ENCODE results near the gene FAM13A.

Gene FAM13A

GRCh38 chr4:88938138-88938537 lies 118.8 kb downstream of the FAM13A start:
- no peaks in the 10 kb centered on the region for H3K27me3 ChIP-seq (ENCODE audit: low read length)
- H3K9ac ChIP-seq (ENCODE audit: low read length), result no peak overlapping the region
- no peak overlapping the region for H2AFZ ChIP-seq (ENCODE audit: low read depth, low read length, severe bottlenecking)
- H3K4me3 ChIP-seq (ENCODE audit: insufficient read depth, low read length, poor library complexity, severe bottlenecking), result no peak overlapping the region
- no peaks in the 10 kb centered on the region for H3K79me2 ChIP-seq (ENCODE audit: insufficient read depth, low read length)
- no peak overlapping the region for H3K27ac ChIP-seq (ENCODE audit: low read depth, low read length)
- H3K4me2 ChIP-seq (ENCODE audit: low read depth, low read length, poor library complexity, severe bottlenecking), result no peak overlapping the region
- TF ChIP-seq EZH2phosphoT487 (conservative IDR thresholded peaks at IDR 0.05; ENCODE audit: low read length) (no peak), CTCF (IDR thresholded peaks at IDR 0.05; ENCODE audit: insufficient read depth, low read length, poor library complexity, severe bottlenecking) (no peak)
- H4K20me1 ChIP-seq (ENCODE audit: low read depth, low read length), result no peaks in the 10 kb centered on the region
- H3K36me3 ChIP-seq (ENCODE audit: low read length), result no peaks in the 10 kb centered on the region
- H3F3A ChIP-seq (ENCODE audit: insufficient read depth), result no peaks in the 10 kb centered on the region
- H3K9me2 ChIP-seq (replicated peaks; ENCODE audit: insufficient read depth, low read length), result no peaks in the 10 kb centered on the region
- H3K9me3 ChIP-seq (ENCODE audit: insufficient read depth, low read length), result no peaks in the 10 kb centered on the region

- Histone ChIP-seq H3K27me3 (ENCODE audit: low read length) (no peaks in the 10 kb centered on the region), H3K36me3 (ENCODE audit: low read length) (no peaks in the 10 kb centered on the region), H3F3A (ENCODE audit: insufficient read depth) (no peaks in the 10 kb centered on the region), H3K9me3 (ENCODE audit: insufficient read depth, low read length) (no peaks in the 10 kb centered on the region), H4K20me1 (ENCODE audit: low read depth, low read length) (no peaks in the 10 kb centered on the region), H3K79me2 (ENCODE audit: insufficient read depth, low read length) (no peaks in the 10 kb centered on the region), H2AFZ (ENCODE audit: low read depth, low read length, severe bottlenecking) (no peak overlapping the region), H3K4me3 (ENCODE audit: insufficient read depth, low read length, poor library complexity, severe bottlenecking) (no peak overlapping the region), H3K4me2 (ENCODE audit: low read depth, low read length, poor library complexity, severe bottlenecking) (no peak overlapping the region), H3K9me2 (replicated peaks; ENCODE audit: insufficient read depth, low read length) (no peaks in the 10 kb centered on the region), H3K27ac (ENCODE audit: low read depth, low read length) (no peak overlapping the region), H3K9ac (ENCODE audit: low read length) (no peak overlapping the region)
- TF ChIP-seq EZH2phosphoT487 (conservative IDR thresholded peaks at IDR 0.05; ENCODE audit: low read length) (no peak), CTCF (IDR thresholded peaks at IDR 0.05; ENCODE audit: insufficient read depth, low read length, poor library complexity, severe bottlenecking) (no peak)
These were observed 119.9 kb downstream of the FAM13A start for GRCh38 chr4:88937081-88937480.

DNA sequence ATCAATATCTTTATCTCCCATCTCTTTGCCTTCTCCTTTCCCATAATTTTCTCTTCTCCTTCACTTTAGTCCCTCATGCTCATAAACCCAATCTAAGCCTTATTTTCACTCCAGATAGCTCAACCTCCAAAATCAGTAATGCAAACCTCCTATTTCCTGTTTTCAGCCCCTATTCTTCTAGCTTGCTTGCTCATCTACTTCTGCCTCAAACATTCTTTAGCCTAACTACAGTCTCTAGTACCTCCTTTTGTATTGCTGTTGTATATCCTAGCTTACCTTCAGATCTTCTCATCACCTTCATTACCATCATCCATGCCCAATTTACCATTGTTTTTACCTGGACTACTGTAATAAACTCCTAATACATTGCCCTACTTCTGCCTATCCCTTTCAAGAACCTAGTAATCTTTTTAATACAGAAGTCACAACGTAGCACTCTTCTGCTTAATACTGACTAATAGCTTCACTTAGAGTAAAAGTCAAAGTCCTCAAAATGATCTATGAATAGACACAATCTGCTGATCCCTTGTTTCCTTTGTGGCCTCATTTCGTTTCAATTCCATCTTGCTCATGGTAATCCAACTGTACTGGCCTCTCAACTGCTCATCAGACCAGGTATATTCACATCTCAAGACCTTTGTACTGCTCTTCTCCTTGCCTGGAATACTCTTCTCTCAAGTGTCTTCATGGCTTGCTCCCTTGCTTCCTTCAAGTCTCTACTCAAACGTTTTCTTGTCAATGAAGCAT lies 123.4 kb downstream of the FAM13A start:
- Histone ChIP-seq H3K9me3 (ENCODE audit: insufficient read depth, low read length) (no peaks in the 10 kb centered on the region), H3K9ac (ENCODE audit: low read length) (no peak overlapping the region), H3K4me3 (ENCODE audit: insufficient read depth, low read length, poor library complexity, severe bottlenecking) (no peak overlapping the region), H2AFZ (ENCODE audit: low read depth, low read length, severe bottlenecking) (no peak overlapping the region), H3K27ac (ENCODE audit: low read depth, low read length) (no peak overlapping the region), H3F3A (ENCODE audit: insufficient read depth) (no peaks in the 10 kb centered on the region), H3K4me2 (ENCODE audit: low read depth, low read length, poor library complexity, severe bottlenecking) (no peak overlapping the region), H3K9me2 (replicated peaks; ENCODE audit: insufficient read depth, low read length) (no peaks in the 10 kb centered on the region), H3K36me3 (ENCODE audit: low read length) (no peaks in the 10 kb centered on the region), H3K27me3 (ENCODE audit: low read length) (no peaks in the 10 kb centered on the region), H4K20me1 (ENCODE audit: low read depth, low read length) (no peaks in the 10 kb centered on the region), H3K79me2 (ENCODE audit: insufficient read depth, low read length) (no peaks in the 10 kb centered on the region)
- TF ChIP-seq CTCF (IDR thresholded peaks at IDR 0.05; ENCODE audit: insufficient read depth, low read length, poor library complexity, severe bottlenecking), result no peak
- TF ChIP-seq EZH2phosphoT487 (conservative IDR thresholded peaks at IDR 0.05; ENCODE audit: low read length), result no peak
